NT2/D1 (cell line): ENCODE measurements around the gene F13A1.

Experiments
- SUZ12 ChIP-seq: IDR thresholded peaks from 2 replicates; pipeline ENCODE4 v1.6.1; 2011; ENCODE audit not compliant: insufficient read length, insufficient read depth; ENCODE audit errors: extremely low read depth
- YY1 ChIP-seq: IDR thresholded peaks from 2 replicates; pipeline ENCODE4 v1.6.1; 2011; ENCODE audit not compliant: insufficient read length, insufficient read depth
- ZNF274 ChIP-seq: IDR thresholded peaks from 2 replicates; pipeline ENCODE4 v1.6.1; 2011; ENCODE audit warnings: mild to moderate bottlenecking, low read depth, low read length

- TF ChIP-seq SUZ12 (no peak), YY1 (no peak), ZNF274 (no peak)
Observed at GRCh38 chr6:6319952-6320811, at the start of gene F13A1.
